A549 (cell line): ENCODE data around the gene PRKCE. TPM values are rescaled to one million over a fixed set of nuclear protein-coding genes. Genes with fewer than 3 reads are reported as not detected.

Experiments used
- ATAC-seq, 2 experiments: fragments of 200-7000 bp in 1 of 2; fragments of >200 bp in 1 of 2; cut with Nextera tagmentation in 1 of 2; cut with Tn5 transposase in 1 of 2; 3 replicates each; pipeline versions ENCODE4 v1.8.0 to v1.9.1; 2018 to 2020; ENCODE audit warnings: mild to moderate bottlenecking in 1 of 2, moderate library complexity in 1 of 2
- CTCF ChIA-PET: fragments of 300-600 bp; sonication (Branson Sonifier 250); formaldehyde crosslinking; extraction: SDS; loops from one replicate; lab custom pipeline; 2021; ENCODE audit warnings: antibody characterized with exemption, inconsistent platforms; lab: Yijun Ruan, JAX
- POLR2A ChIA-PET: fragments of 350-600 bp; formaldehyde crosslinking; extraction: SDS; loops from one replicate; lab custom pipeline; 2021; ENCODE audit warnings: antibody characterized with exemption, inconsistent platforms; lab: Yijun Ruan, JAX
- DNase-seq, 2 experiments: peaks; one replicate each; pipeline versions ENCODE4 v3.0.0 to v3.0.0-alpha.2; 2011 to 2016; ENCODE audit warnings: low read depth in 1 of 2, low spot score in 1 of 2
- FAIRE-seq: peaks from 2 replicates; lab custom pipeline; 2011; peaks lifted over from hg19 to GRCh38; lab: Jason Lieb, UNC
- H3K27ac ChIP-seq, 2 experiments: fragments of >200 bp; sonication (Bioruptor Twin); formaldehyde crosslinking; 3 replicates each; pipeline ENCODE4 v1.5.1; 2016 to 2017
- H3K4me1 ChIP-seq: fragments of >200 bp; sonication (Bioruptor Twin); formaldehyde crosslinking; 3 replicates; pipeline ENCODE4 v1.6.1; 2016
- H3K4me2 ChIP-seq: fragments of >200 bp; sonication (Bioruptor Twin); formaldehyde crosslinking; 3 replicates; pipeline ENCODE4 v1.6.1; 2016
- H3K4me3 ChIP-seq: fragments of >200 bp; sonication (Bioruptor Twin); formaldehyde crosslinking; 3 replicates; pipeline ENCODE4 v1.5.1; 2016
- H3K9me3 ChIP-seq: fragments of >200 bp; sonication (Bioruptor Twin); formaldehyde crosslinking; 3 replicates; pipeline ENCODE4 v1.6.1; 2016
- BHLHE40 ChIP-seq: IDR thresholded peaks from 2 replicates; pipeline ENCODE4 v1.6.1; 2012; ENCODE audit warnings: low read depth, low read length, inconsistent platforms
- CBX2 ChIP-seq: fragments of 200-600 bp; sonication (generic); IDR thresholded peaks from 2 replicates; pipeline ENCODE4 v1.6.1; 2016; ENCODE audit warnings: low read depth, mild to moderate bottlenecking, borderline replicate concordance
- CEBPB ChIP-seq, 2 experiments: fragments of >200 bp in 1 of 2; sonication (Bioruptor Twin) in 1 of 2; formaldehyde crosslinking in 1 of 2; IDR thresholded peaks; 2 replicates each; pipeline ENCODE4 v1.6.1; 2012 to 2016
- EHF ChIP-seq: fragments of 250-450 bp; sonication (Bioruptor Pico); IDR thresholded peaks from 2 replicates; pipeline ENCODE4 v1.5.0; 2020; ENCODE audit warnings: mild to moderate bottlenecking
- EHMT2 ChIP-seq: fragments of 200-600 bp; sonication (generic); IDR thresholded peaks from 2 replicates; pipeline ENCODE4 v1.6.1; 2016; ENCODE audit warnings: antibody characterized with exemption, low read depth, mild to moderate bottlenecking, moderate library complexity
- EP300 ChIP-seq, 2 experiments: fragments of >200 bp; sonication (Bioruptor Twin); formaldehyde crosslinking; IDR thresholded peaks; 2 replicates in 1 of 2; 3 replicates in 1 of 2; pipeline ENCODE4 v1.6.1; 2016 to 2017
- FOSB ChIP-seq: fragments of 250-450 bp; sonication (Bioruptor Pico); IDR thresholded peaks from 2 replicates; pipeline ENCODE4 v1.5.0; 2020; ENCODE audit warnings: mild to moderate bottlenecking, moderate library complexity
- FOXS1 ChIP-seq: fragments of 250-450 bp; sonication (Bioruptor Pico); IDR thresholded peaks from 2 replicates; pipeline ENCODE4 v1.5.0; 2020; ENCODE audit warnings: mild to moderate bottlenecking, moderate library complexity
- HEYL ChIP-seq: fragments of 250-450 bp; sonication (Bioruptor Pico); IDR thresholded peaks from 2 replicates; pipeline ENCODE4 v1.8.0; 2021; ENCODE audit warnings: mild to moderate bottlenecking, moderate library complexity
- JUN ChIP-seq, 2 experiments: fragments of >200 bp; sonication (Bioruptor Twin); formaldehyde crosslinking; IDR thresholded peaks; 2 replicates in 1 of 2; 3 replicates in 1 of 2; pipeline ENCODE4 v1.6.1; 2016 to 2017
- KDM1A ChIP-seq: fragments of 200-600 bp; sonication (generic); IDR thresholded peaks from 2 replicates; pipeline ENCODE4 v1.6.1; 2016; ENCODE audit warnings: low read depth, mild to moderate bottlenecking
- MAFK ChIP-seq: fragments of 450-650 bp; IDR thresholded peaks from 2 replicates; pipeline ENCODE4 v1.6.1; 2014; ENCODE audit not compliant: partially characterized antibody
- NFE2L2 ChIP-seq: fragments of 150-350 bp; conservative IDR thresholded peaks from 2 replicates; pipeline ENCODE4 v1.6.1; 2014; ENCODE audit warnings: low read length
- PHF8 ChIP-seq: fragments of 200-600 bp; sonication (generic); IDR thresholded peaks from 2 replicates; pipeline ENCODE4 v1.6.1; 2016; ENCODE audit warnings: low read depth, mild to moderate bottlenecking, antibody characterized with exemption, moderate library complexity, borderline replicate concordance
- POLR2AphosphoS2 ChIP-seq: conservative IDR thresholded peaks from 2 replicates; pipeline ENCODE4 v1.6.1; 2012; ENCODE audit warnings: low read length, improper control_type of control experiment, inconsistent platforms
- RFX5 ChIP-seq: fragments of 450-650 bp; IDR thresholded peaks from 2 replicates; pipeline ENCODE4 v1.7.1; 2014; ENCODE audit warnings: antibody characterized with exemption, mild to moderate bottlenecking, moderate library complexity
- SREBF2 ChIP-seq: fragments of 450-650 bp; IDR thresholded peaks from 2 replicates; pipeline ENCODE4 v1.6.1; 2014; ENCODE audit warnings: mild to moderate bottlenecking, moderate library complexity
- ZNF302 ChIP-seq: fragments of 250-450 bp; sonication (Bioruptor Pico); IDR thresholded peaks from 2 replicates; pipeline ENCODE4 v1.9.0; 2021; ENCODE audit warnings: inconsistent platforms, mild to moderate bottlenecking, moderate library complexity
- WGBS: methylation state at CpG from one replicate; pipeline ENCODE4 v1.1.6; 2017; ENCODE audit errors: missing lambda C conversion rate; 5-methylcytosine and 5-hydroxymethylcytosine counted together
- polyA plus RNA-seq, 4 experiments: library from polyadenylated mRNA; depleted of rRNA in 3 of 4; stranded (reverse); fragments of >200 nt; fragmentation: RNase III in 1 of 4; extraction: RNeasy Plus Mini Kit Qiagen cat#74134 plus additional on column Dnase treatment in 1 of 4; gene quantifications; 2 replicates in 3 of 4; 3 replicates in 1 of 4; pipeline ENCODE4 v1.2.3, GENCODE V29; 2011 to 2017
- TF ChIP-seq, protein P1 (sequence below): fragments of >200 bp; sonication (Bioruptor Twin); formaldehyde crosslinking; IDR thresholded peaks from 2 replicates; pipeline ENCODE4 v1.6.1; 2016
- TF ChIP-seq, protein P2 (sequence below): fragments of 250-450 bp; sonication (Bioruptor Pico); IDR thresholded peaks from 2 replicates; pipeline ENCODE4 v1.5.0; 2020; ENCODE audit warnings: low read depth, mild to moderate bottlenecking, moderate library complexity
- TF ChIP-seq, protein P3 (sequence below): fragments of 200-600 bp; sonication (generic); IDR thresholded peaks from 2 replicates; pipeline ENCODE4 v1.6.1; 2016; ENCODE audit warnings: antibody characterized with exemption, mild to moderate bottlenecking, moderate library complexity
- TF ChIP-seq, protein P4 (sequence below): IDR thresholded peaks from 2 replicates; pipeline ENCODE4 v1.6.1; 2012; ENCODE audit warnings: low read depth, borderline replicate concordance

Gene PRKCE
- polyA plus RNA-seq, 2 of the 4 experiments (the other 2 are of a cell fraction): 11.5 to 12.0 TPM

- H3K27ac ChIP-seq: no peak overlapping the region
- H3K9me3 ChIP-seq: no peaks in the 10 kb centered on the region
- POLR2A ChIA-PET: no interaction called here
- no peak for ATAC-seq
- FAIRE-seq: no peak
- no peak overlapping the region for H3K4me3 ChIP-seq
- WGBS: 81% methylated on average over 3 of the region's 3 CpGs
- H3K4me2 ChIP-seq: no peak overlapping the region
- TF ChIP-seq ZNF302 (CRISPR knock-in tag): no peak
- no peak for TF ChIP-seq HEYL (CRISPR knock-in tag)
- TF ChIP-seq PHF8: no peak
- TF ChIP-seq CBX2: no peak
- TF ChIP-seq MAFK: no peak
- TF ChIP-seq EP300 (IDR thresholded peaks at IDR 0.05): no peak
- no peak for TF ChIP-seq JUN (IDR thresholded peaks at IDR 0.05)
- no peak for TF ChIP-seq EHMT2
- TF ChIP-seq CEBPB (IDR thresholded peaks at IDR 0.05): no peak
- TF ChIP-seq, protein P1, sequence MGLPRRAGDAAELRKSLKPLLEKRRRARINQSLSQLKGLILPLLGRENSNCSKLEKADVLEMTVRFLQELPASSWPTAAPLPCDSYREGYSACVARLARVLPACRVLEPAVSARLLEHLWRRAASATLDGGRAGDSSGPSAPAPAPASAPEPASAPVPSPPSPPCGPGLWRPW: no peak
- TF ChIP-seq, protein P2, sequence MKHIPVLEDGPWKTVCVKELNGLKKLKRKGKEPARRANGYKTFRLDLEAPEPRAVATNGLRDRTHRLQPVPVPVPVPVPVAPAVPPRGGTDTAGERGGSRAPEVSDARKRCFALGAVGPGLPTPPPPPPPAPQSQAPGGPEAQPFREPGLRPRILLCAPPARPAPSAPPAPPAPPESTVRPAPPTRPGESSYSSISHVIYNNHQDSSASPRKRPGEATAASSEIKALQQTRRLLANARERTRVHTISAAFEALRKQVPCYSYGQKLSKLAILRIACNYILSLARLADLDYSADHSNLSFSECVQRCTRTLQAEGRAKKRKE (CRISPR knock-in tag): no peak
- no peak for TF ChIP-seq POLR2AphosphoS2
- TF ChIP-seq, protein P3, sequence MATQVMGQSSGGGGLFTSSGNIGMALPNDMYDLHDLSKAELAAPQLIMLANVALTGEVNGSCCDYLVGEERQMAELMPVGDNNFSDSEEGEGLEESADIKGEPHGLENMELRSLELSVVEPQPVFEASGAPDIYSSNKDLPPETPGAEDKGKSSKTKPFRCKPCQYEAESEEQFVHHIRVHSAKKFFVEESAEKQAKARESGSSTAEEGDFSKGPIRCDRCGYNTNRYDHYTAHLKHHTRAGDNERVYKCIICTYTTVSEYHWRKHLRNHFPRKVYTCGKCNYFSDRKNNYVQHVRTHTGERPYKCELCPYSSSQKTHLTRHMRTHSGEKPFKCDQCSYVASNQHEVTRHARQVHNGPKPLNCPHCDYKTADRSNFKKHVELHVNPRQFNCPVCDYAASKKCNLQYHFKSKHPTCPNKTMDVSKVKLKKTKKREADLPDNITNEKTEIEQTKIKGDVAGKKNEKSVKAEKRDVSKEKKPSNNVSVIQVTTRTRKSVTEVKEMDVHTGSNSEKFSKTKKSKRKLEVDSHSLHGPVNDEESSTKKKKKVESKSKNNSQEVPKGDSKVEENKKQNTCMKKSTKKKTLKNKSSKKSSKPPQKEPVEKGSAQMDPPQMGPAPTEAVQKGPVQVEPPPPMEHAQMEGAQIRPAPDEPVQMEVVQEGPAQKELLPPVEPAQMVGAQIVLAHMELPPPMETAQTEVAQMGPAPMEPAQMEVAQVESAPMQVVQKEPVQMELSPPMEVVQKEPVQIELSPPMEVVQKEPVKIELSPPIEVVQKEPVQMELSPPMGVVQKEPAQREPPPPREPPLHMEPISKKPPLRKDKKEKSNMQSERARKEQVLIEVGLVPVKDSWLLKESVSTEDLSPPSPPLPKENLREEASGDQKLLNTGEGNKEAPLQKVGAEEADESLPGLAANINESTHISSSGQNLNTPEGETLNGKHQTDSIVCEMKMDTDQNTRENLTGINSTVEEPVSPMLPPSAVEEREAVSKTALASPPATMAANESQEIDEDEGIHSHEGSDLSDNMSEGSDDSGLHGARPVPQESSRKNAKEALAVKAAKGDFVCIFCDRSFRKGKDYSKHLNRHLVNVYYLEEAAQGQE: no peak
- no peak for TF ChIP-seq SREBF2
- no peak for TF ChIP-seq FOXS1 (CRISPR knock-in tag)
- no peak for TF ChIP-seq BHLHE40
- TF ChIP-seq, all 56 proteins: peak for 0
- CTCF ChIA-PET: interaction anchor here (0.6 to 2.4 kb wide), 3 partner anchors 11 to 23 kb away, joined by 3 to 8 read pairs (median 3); no protein-coding TSS in a partner anchor
- no peaks in the 10 kb centered on the region for H3K4me1 ChIP-seq
- DNase-seq: no peak
These were observed 20.2 kb upstream of the PRKCE start for GRCh38 chr2:45631319-45631718.

DNA sequence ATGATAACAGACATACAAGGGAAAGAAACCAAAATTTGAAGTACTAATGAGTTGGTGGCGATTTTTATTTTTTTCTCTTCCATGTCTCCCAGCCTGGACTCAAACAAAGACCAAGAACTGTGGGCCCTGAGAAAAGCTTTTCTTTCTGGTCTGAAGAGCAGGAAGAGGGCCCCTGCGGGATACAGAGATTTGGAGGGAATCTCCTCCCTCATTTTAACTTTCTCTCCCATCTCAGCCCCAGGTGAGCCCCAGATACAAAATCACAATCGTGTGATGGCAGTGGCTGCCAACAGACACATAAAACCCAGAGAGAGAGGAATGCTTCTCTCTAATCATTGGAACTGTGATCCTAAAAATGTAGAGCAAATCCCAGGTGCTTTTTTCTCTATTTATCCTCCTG is 19.5 kb upstream of the PRKCE start:
- no peaks in the 10 kb centered on the region for H3K9me3 ChIP-seq
- TF ChIP-seq, protein P2 (CRISPR knock-in tag): no peak
- no peak for TF ChIP-seq JUN (IDR thresholded peaks at IDR 0.05)
- TF ChIP-seq HEYL (CRISPR knock-in tag): no peak
- no peak for TF ChIP-seq EP300 (IDR thresholded peaks at IDR 0.05)
- TF ChIP-seq EHF (CRISPR knock-in tag): no peak
- TF ChIP-seq RFX5: no peak
- TF ChIP-seq FOSB (CRISPR knock-in tag): no peak
- no peak for TF ChIP-seq NFE2L2
- TF ChIP-seq, protein P4, sequence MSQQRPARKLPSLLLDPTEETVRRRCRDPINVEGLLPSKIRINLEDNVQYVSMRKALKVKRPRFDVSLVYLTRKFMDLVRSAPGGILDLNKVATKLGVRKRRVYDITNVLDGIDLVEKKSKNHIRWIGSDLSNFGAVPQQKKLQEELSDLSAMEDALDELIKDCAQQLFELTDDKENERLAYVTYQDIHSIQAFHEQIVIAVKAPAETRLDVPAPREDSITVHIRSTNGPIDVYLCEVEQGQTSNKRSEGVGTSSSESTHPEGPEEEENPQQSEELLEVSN: no peak
- no peak for TF ChIP-seq KDM1A
- WGBS: 46% methylated on average over 3 of the region's 3 CpGs

More for the DNA sequence above, 19.5 kb upstream of the PRKCE start:
- ATAC-seq (no peak), DNase-seq (no peak), FAIRE-seq (no peak)
- H3K4me3 ChIP-seq: no peak overlapping the region
- ChIA-PET POLR2A (no interaction called here), CTCF (interaction anchor here (0.5 to 2.4 kb wide), 2 partner anchors 11 to 201 kb away, joined by 4 to 8 read pairs; no protein-coding TSS in a partner anchor)
- no peaks in the 10 kb centered on the region for H3K4me1 ChIP-seq
- H3K27ac ChIP-seq: no peak overlapping the region
- H3K4me2 ChIP-seq: no peak overlapping the region
